Measurements from ENCODE around the gene MCM8. TPM values are rescaled to one million over a fixed set of nuclear protein-coding genes. Genes with fewer than 3 reads are reported as not detected.

MCM8 gene
- total and polyA plus RNA-seq, 12 donors = 1.8 to 12.6 (median 5.0) TPM

DNA sequence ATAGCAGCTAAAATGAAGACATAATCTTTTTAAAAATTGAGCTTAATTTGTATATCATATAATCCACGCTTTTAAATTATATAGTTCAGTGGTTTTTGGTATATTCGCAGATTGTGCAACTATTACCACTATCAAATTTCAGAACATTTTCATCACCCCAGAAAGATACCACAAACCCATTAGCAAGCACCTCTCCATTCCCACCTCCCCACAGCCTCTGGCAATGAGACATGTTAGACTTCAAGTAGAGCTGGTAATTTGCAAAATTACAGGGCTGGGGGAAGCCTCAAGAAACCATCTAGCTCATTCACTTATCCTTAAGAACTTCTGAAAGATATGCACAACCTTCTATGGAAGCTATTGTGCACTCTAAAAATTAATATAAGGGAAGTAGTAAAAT is 37.3 kb upstream of the MCM8 start:
- WGBS, 4 donors = 79 to 86% (median 80%) methylated on average over 2 of the region's 2 CpGs
- no peaks in the 10 kb centered on the region for H3K9me3 ChIP-seq (replicated peaks in 1 of 3)
- no peaks in the 10 kb centered on the region for H3K36me3 ChIP-seq (replicated peaks in 1 of 2)
- no peak for DNase-seq
- TF ChIP-seq, protein P1, sequence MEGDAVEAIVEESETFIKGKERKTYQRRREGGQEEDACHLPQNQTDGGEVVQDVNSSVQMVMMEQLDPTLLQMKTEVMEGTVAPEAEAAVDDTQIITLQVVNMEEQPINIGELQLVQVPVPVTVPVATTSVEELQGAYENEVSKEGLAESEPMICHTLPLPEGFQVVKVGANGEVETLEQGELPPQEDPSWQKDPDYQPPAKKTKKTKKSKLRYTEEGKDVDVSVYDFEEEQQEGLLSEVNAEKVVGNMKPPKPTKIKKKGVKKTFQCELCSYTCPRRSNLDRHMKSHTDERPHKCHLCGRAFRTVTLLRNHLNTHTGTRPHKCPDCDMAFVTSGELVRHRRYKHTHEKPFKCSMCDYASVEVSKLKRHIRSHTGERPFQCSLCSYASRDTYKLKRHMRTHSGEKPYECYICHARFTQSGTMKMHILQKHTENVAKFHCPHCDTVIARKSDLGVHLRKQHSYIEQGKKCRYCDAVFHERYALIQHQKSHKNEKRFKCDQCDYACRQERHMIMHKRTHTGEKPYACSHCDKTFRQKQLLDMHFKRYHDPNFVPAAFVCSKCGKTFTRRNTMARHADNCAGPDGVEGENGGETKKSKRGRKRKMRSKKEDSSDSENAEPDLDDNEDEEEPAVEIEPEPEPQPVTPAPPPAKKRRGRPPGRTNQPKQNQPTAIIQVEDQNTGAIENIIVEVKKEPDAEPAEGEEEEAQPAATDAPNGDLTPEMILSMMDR (IDR thresholded peaks at IDR 0.05) = no peak
- no peak for TF ChIP-seq POLR2A (IDR thresholded peaks at IDR 0.05)
- no peaks in the 10 kb centered on the region for H3K4me1 ChIP-seq (replicated peaks in 1 of 2)
- intact Hi-C loops (cut with DNase I) = no loop called here
- H3K27ac ChIP-seq = peak overlapping the region in 1 of 5 donors; percentile 73
- H3K27me3 ChIP-seq = no peaks in the 10 kb centered on the region
- no peak overlapping the region for H3K4me3 ChIP-seq

DNA sequence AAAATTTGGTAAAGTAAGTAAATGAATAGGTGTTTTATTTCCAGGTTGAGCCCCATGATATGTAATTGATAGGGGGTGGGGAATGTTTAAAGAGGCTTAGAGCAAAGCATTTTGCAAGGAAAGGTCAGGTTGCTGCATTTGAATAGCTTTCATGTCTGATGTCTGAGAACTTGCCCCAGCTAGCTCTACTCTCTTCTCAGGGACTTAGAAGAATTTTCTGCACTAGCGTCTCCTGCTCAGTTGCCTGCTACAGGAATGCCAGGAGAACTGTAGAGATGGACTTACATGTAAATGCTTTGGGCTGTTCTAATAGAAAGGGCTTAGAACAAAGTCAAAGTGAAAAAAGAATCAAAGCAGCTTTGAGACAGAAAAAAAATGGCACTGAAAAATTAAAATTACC is 35.6 kb upstream of the MCM8 start:
- 0 to 39% (median 11%) methylated on average over 1 of the region's 1 CpG for WGBS, 4 donors
- Histone ChIP-seq H3K27me3 (no peaks in the 10 kb centered on the region), H3K9me3 (replicated peaks in 1 of 3) (no peaks in the 10 kb centered on the region), H3K4me1 (replicated peaks in 1 of 2) (no peaks in the 10 kb centered on the region), H3K36me3 (replicated peaks in 1 of 2) (no peaks in the 10 kb centered on the region), H3K27ac (peak overlapping the region in 1 of 5 donors; percentile 29), H3K4me3 (no peak overlapping the region)
- intact Hi-C loops (cut with DNase I) = no loop called here
- DNase-seq = no peak
- TF ChIP-seq, protein P1 (IDR thresholded peaks at IDR 0.05) = no peak
- TF ChIP-seq POLR2A (IDR thresholded peaks at IDR 0.05) = no peak

DNA sequence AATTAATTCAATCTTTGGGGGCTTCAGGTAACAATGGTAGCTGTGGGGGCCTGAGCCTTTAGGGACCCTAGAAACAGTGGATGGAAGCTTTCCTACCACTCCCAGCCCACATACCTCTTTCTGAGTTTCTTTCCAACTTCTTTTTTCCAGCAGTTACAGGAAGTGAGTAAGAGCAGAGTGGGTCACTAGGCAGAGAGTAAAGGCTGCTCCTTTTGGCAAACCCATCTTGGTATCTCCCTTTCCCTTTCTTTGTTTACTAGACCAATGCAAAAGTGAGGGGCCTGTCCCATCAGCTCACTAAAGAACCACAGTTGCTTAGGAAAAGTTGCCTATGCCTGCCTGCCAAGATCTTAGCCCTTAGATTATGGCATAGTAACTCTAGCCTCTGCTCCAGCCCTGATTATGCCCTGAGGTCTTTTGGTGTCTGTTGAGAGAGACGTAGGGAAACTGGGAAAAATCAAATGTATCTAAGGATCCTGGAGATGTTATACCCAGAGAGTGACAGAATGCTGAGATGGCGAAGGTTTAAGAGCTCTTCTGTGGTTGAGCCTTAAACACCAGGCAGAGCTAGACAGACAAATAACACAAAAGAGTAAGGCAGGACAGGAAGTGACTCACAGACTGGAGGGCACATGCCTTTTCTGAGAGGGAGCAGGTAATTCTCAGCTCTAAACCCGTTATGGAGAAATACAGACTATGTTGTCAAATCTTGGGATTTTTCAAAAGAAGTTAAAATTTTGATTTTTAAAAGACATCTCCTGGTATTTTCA is 31.4 kb upstream of the MCM8 start:
- intact Hi-C loops (cut with DNase I) = no loop called here
- H3K4me1 ChIP-seq (replicated peaks in 1 of 2) = no peaks in the 10 kb centered on the region
- DNase-seq = no peak
- no peaks in the 10 kb centered on the region for H3K9me3 ChIP-seq (replicated peaks in 1 of 3)
- WGBS, 4 donors = 57 to 61% (median 58%) methylated on average over 3 of the region's 3 CpGs
- H3K27ac ChIP-seq = no peak overlapping the region
- no peaks in the 10 kb centered on the region for H3K36me3 ChIP-seq (replicated peaks in 1 of 2)
- no peaks in the 10 kb centered on the region for H3K27me3 ChIP-seq
- H3K4me3 ChIP-seq = no peak overlapping the region
- TF ChIP-seq POLR2A (IDR thresholded peaks at IDR 0.05) = no peak
- TF ChIP-seq, protein P1 (IDR thresholded peaks at IDR 0.05) = no peak

DNA sequence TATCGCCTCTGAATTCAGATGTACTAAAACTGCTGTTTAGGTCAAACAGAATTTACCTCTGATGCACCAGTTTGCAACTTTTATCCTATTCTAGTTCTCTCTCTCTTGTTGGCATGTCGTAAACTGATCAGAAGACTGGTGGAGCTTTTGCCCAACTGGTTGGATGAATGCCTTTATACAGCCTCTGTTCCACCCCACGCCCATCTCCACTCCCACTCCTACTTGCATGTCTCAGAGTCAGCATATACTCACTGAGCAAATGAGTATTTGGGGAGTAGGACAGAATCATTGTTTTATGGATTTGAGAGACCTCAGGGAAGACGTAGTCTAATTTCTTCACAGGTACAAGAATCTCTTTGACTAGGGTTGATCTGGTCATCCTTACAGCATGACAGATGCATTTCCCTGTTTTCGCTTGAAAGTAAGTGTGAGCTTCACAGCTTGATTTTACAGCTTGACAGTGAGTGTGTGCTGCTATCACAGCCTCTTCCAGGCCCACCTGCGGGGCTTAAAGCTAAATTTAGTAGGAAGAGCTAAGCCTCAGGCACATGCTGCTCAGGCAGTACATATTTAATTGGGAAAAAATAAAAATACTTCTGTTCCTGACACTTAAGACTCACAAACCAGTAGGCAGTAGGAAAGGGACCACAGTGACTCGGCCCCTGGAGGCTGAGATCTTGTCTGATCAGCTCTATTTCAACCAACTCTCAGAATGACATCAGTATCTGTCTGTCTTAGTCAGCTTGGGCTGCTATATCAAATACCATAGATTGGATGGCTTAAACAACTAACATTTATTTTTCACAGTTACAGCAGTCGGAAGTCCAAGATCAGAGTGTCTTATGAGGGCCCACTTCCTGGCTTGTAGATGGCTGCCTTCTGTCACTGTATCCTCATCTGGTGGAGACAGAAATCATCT is 30.6 kb upstream of the MCM8 start:
- no peaks in the 10 kb centered on the region for H3K36me3 ChIP-seq (replicated peaks in 1 of 2)
- intact Hi-C loops (cut with DNase I) = no loop called here
- H3K27me3 ChIP-seq = no peaks in the 10 kb centered on the region
- H3K27ac ChIP-seq = no peak overlapping the region
- no peaks in the 10 kb centered on the region for H3K9me3 ChIP-seq (replicated peaks in 1 of 3)
- no peak overlapping the region for H3K4me3 ChIP-seq
- TF ChIP-seq, protein P1 (IDR thresholded peaks at IDR 0.05) = no peak
- peak in 1 of 2 donors; percentile 11 for TF ChIP-seq POLR2A (IDR thresholded peaks at IDR 0.05)
- 79 to 85% (median 83%) methylated on average over 8 of the region's 8 CpGs for WGBS, 4 donors
- no peaks in the 10 kb centered on the region for H3K4me1 ChIP-seq (replicated peaks in 1 of 2)
- DNase-seq = no peak
